Hepatocyte (in vitro differentiated cells): ENCODE data around the gene AKAP6. TPM values are rescaled to one million over a fixed set of nuclear protein-coding genes. Genes with fewer than 3 reads are reported as not detected.

Source experiments
- DNase-seq: peaks from one replicate; pipeline ENCODE4 v3.0.0-alpha.2; 2016; ENCODE audit warnings: low spot score
- H2AFZ ChIP-seq: fragments of 200-600 bp; sonication (generic); 2 replicates; pipeline ENCODE4 v1.6.0; 2016; ENCODE audit warnings: antibody characterized with exemption, mild to moderate bottlenecking
- H3K27ac ChIP-seq: fragments of 200-600 bp; sonication (generic); 2 replicates; pipeline ENCODE4 v1.5.1; 2016; ENCODE audit warnings: mild to moderate bottlenecking
- H3K27me3 ChIP-seq: fragments of 200-600 bp; sonication (generic); 2 replicates; pipeline ENCODE4 v1.6.1; 2016
- H3K36me3 ChIP-seq: fragments of 200-600 bp; sonication (generic); replicated peaks from 2 replicates; pipeline ENCODE4 v1.5.1; 2016; ENCODE audit warnings: low read depth; ENCODE audit not compliant: insufficient read depth
- H3K4me1 ChIP-seq: fragments of 200-600 bp; sonication (generic); 2 replicates; pipeline ENCODE4 v1.5.1; 2016; ENCODE audit warnings: mild to moderate bottlenecking, moderate library complexity; ENCODE audit not compliant: insufficient read depth
- H3K4me2 ChIP-seq: fragments of 200-600 bp; sonication (generic); 2 replicates; pipeline ENCODE4 v1.6.0; 2016
- H3K4me3 ChIP-seq: fragments of 200-600 bp; sonication (generic); 2 replicates; pipeline ENCODE4 v1.5.1; 2016; ENCODE audit warnings: mild to moderate bottlenecking
- H3K79me2 ChIP-seq: fragments of 200-600 bp; sonication (generic); 2 replicates; pipeline ENCODE4 v1.6.0; 2017; ENCODE audit warnings: mild to moderate bottlenecking
- H3K9me2 ChIP-seq: fragments of 200-600 bp; sonication (generic); replicated peaks from 2 replicates; pipeline ENCODE4 v1.6.0; 2017; ENCODE audit warnings: mild to moderate bottlenecking; ENCODE audit not compliant: insufficient read depth
- H3K9me3 ChIP-seq: fragments of 200-600 bp; sonication (generic); 2 replicates; pipeline ENCODE4 v1.5.1; 2016; ENCODE audit warnings: low read depth, mild to moderate bottlenecking
- H4K20me1 ChIP-seq: fragments of 200-600 bp; sonication (generic); 2 replicates; pipeline ENCODE4 v1.6.0; 2016; ENCODE audit warnings: mild to moderate bottlenecking; ENCODE audit not compliant: insufficient read depth, poor library complexity, severe bottlenecking
- CTCF ChIP-seq: fragments of 200-600 bp; sonication (generic); IDR thresholded peaks from 2 replicates; pipeline ENCODE4 v1.5.1; 2016; ENCODE audit warnings: antibody characterized with exemption, mild to moderate bottlenecking; ENCODE audit not compliant: poor library complexity
- EZH2 ChIP-seq: fragments of 200-600 bp; sonication (generic); IDR thresholded peaks from 2 replicates; pipeline ENCODE4 v1.6.1; 2016; ENCODE audit warnings: antibody characterized with exemption, mild to moderate bottlenecking, borderline replicate concordance
- EZH2phosphoT487 ChIP-seq: fragments of 200-600 bp; sonication (generic); IDR thresholded peaks from one replicate; pipeline ENCODE4 v1.6.1; 2018; ENCODE audit warnings: antibody characterized with exemption, mild to moderate bottlenecking, low read depth, moderate library complexity; ENCODE audit not compliant: unreplicated experiment, severe bottlenecking
- WGBS: methylation state at CpG from one replicate; pipeline ENCODE4 v1.1.6; 2016; ENCODE audit warnings: low lambda C conversion rate; ENCODE audit errors: missing lambda C conversion rate; 5-methylcytosine and 5-hydroxymethylcytosine counted together
- polyA plus RNA-seq: library from polyadenylated mRNA; unstranded; fragments of >200 nt; fragmentation: Nextera tagmentation; extraction: Ambion mirVana; gene quantifications from 2 replicates; pipeline ENCODE4 v1.2.1, GENCODE V29; 2016
- total RNA-seq: library from RNA; depleted of rRNA; stranded (reverse); fragments of >200 nt; gene quantifications from 2 replicates; pipeline ENCODE4 v1.2.3, GENCODE V29; 2014

Gene AKAP6
- total and polyA plus RNA-seq, 2 experiments from 2014 or later, result 1.1 to 2.1 TPM

- Histone ChIP-seq H2AFZ (no peak overlapping the region), H3K4me2 (no peak overlapping the region), H3K4me1 (peaks cover 7% of the 10 kb centered on the region), H3K4me3 (no peak overlapping the region), H3K36me3 (no peaks in the 10 kb centered on the region), H3K27ac (no peak overlapping the region), H3K9me3 (no peaks in the 10 kb centered on the region), H3K79me2 (no peaks in the 10 kb centered on the region), H3K27me3 (no peaks in the 10 kb centered on the region), H4K20me1 (no peaks in the 10 kb centered on the region), H3K9me2 (no peaks in the 10 kb centered on the region)
- WGBS, result 90% methylated on average over 2 of the region's 2 CpGs
- TF ChIP-seq CTCF (no peak), EZH2phosphoT487 (no peak), EZH2 (no peak)
- no peak for DNase-seq
Observed at GRCh38 chr14:32606301-32606700, 277.2 kb downstream of the AKAP6 start.

- no peak for DNase-seq
- H3K4me3 ChIP-seq, result no peak overlapping the region
Observed at GRCh38 chr14:32607399-32607798, 278.3 kb downstream of the AKAP6 start.

GRCh38 chr14:32608857-32609256 is 279.8 kb downstream of the AKAP6 start:
- no peak overlapping the region for H3K4me2 ChIP-seq
- 94% methylated on average over 1 of the region's 1 CpG for WGBS
- no peak overlapping the region for H3K4me3 ChIP-seq

More at GRCh38 chr14:32607399-32607798, 278.3 kb downstream of the AKAP6 start:
- Histone ChIP-seq H3K27ac (no peak overlapping the region), H3K27me3 (no peaks in the 10 kb centered on the region), H3K9me3 (no peaks in the 10 kb centered on the region), H3K79me2 (no peaks in the 10 kb centered on the region), H3K36me3 (no peaks in the 10 kb centered on the region), H3K4me2 (no peak overlapping the region), H3K4me1 (no peaks in the 10 kb centered on the region), H4K20me1 (no peaks in the 10 kb centered on the region), H2AFZ (no peak overlapping the region), H3K9me2 (no peaks in the 10 kb centered on the region)
- whole genome bisulfite sequencing, result 41% methylated on average over 1 of the region's 1 CpG
- TF ChIP-seq EZH2phosphoT487 (no peak), EZH2 (no peak), CTCF (no peak)

More at GRCh38 chr14:32608857-32609256, 279.8 kb downstream of the AKAP6 start:
- Histone ChIP-seq H4K20me1 (no peaks in the 10 kb centered on the region), H3K4me1 (no peaks in the 10 kb centered on the region), H2AFZ (no peak overlapping the region), H3K27ac (no peak overlapping the region), H3K79me2 (no peaks in the 10 kb centered on the region), H3K9me2 (no peaks in the 10 kb centered on the region), H3K27me3 (no peaks in the 10 kb centered on the region), H3K9me3 (no peaks in the 10 kb centered on the region), H3K36me3 (no peaks in the 10 kb centered on the region)
- DNase-seq, result no peak
- TF ChIP-seq EZH2phosphoT487 (no peak), CTCF (no peak), EZH2 (no peak)
